Measurements from ENCODE around the gene PIH1D1.

DNA sequence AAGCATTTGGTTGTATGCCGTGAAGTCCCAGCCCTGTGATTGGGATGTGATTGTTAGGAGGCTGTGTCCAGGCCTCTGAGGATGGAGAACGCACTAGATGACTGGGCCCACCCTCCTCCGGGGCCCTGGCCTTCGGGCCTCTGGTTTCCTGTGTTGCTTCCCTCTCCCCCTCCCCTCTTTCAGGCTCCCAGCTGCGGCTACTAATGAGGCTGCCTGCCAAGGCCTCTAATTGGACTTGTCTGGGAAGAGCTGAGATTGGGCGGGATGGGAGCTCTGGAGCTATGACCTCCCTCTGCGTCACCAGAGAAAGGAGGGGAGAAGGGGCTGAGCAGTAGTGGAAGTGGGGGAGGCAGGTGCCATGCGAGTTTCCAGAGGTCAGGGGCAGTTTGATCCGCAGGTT lies 38.3 kb downstream of the PIH1D1 start:
- TF ChIP-seq CTCF (IDR thresholded peaks at IDR 0.05; ENCODE audit: low read depth, low read length, poor library complexity, severe bottlenecking) = no peak
- no peak for TF ChIP-seq EZH2phosphoT487 (IDR thresholded peaks at IDR 0.05; ENCODE audit: borderline replicate concordance, low read length)
